ENCODE measurements around the gene GPX4.

The GPX4 gene

DNA sequence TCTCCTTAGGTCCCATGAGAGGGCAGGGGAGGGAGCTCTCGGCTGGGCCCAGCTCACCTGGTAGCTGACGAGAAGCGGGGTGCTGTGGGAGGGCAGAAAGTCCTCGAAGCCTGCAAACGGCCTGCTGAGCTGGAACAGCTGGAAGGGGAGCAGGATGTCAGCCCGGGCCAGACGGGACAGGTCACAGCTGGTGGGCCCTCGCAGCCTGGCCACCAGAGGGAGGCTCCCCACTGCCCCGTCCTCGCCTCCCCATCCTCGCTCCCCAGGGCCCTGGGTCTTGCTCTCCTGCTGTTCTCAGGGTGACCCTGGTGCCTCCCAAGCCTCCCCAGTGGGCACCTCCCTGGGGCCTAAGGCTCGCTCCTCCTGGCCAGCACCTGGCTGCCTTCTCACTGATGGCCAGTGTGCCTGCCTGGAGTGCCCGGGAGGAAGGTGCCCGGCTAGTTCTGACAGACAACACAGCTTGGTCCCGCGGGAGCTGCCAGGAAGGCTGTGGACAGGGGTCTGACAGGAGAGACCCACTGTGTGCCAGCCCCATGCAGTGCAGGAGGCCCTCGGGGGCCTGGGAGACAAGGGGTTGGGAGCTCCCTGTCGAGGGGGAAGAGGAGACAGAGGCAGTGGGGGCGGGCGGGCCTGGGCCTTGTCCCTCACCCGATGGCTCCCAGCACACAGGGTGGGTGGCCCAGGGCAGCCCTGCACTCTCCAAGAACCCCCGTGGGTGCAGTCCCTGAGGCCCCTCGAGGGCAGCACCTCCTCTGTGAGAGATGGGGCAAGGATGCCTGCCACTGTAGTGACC is 20.3 kb downstream of the GPX4 start:
- Histone ChIP-seq H3K27me3 (ENCODE audit: insufficient read depth, low read length, poor library complexity) (no peaks in the 10 kb centered on the region), H3K4me1 (ENCODE audit: insufficient read depth, low read length) (no peaks in the 10 kb centered on the region), H3K79me2 (ENCODE audit: insufficient read depth, low read length) (0 out of 2 replicates have a peak, but pooled peaks cover under 1% of the 10 kb centered on the region), H3K4me2 (ENCODE audit: insufficient read depth, low read length) (no peak overlapping the region), H3K27ac (ENCODE audit: low read length) (no peak overlapping the region), H4K20me1 (ENCODE audit: insufficient read depth, low read length) (peaks cover 7% of the 10 kb centered on the region; the same call in 1 of the 2 replicates), H3K9ac (ENCODE audit: low read depth, low read length) (no peak overlapping the region), H3K36me3 (ENCODE audit: insufficient read depth, low read length) (peaks cover 66% of the 10 kb centered on the region), H3K4me3 (ENCODE audit: low read depth in 1 of 2, low read length in 2 of 2) (no peak overlapping the region), H2AFZ (ENCODE audit: low read depth, low read length) (no peak overlapping the region), H3K9me3 (ENCODE audit: insufficient read depth, low read length, severe bottlenecking) (no peaks in the 10 kb centered on the region)
- TF ChIP-seq, protein P1, sequence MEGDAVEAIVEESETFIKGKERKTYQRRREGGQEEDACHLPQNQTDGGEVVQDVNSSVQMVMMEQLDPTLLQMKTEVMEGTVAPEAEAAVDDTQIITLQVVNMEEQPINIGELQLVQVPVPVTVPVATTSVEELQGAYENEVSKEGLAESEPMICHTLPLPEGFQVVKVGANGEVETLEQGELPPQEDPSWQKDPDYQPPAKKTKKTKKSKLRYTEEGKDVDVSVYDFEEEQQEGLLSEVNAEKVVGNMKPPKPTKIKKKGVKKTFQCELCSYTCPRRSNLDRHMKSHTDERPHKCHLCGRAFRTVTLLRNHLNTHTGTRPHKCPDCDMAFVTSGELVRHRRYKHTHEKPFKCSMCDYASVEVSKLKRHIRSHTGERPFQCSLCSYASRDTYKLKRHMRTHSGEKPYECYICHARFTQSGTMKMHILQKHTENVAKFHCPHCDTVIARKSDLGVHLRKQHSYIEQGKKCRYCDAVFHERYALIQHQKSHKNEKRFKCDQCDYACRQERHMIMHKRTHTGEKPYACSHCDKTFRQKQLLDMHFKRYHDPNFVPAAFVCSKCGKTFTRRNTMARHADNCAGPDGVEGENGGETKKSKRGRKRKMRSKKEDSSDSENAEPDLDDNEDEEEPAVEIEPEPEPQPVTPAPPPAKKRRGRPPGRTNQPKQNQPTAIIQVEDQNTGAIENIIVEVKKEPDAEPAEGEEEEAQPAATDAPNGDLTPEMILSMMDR (IDR thresholded peaks at IDR 0.05; ENCODE audit: borderline replicate concordance, extremely low read depth, low read length, poor library complexity, severe bottlenecking): no peak
- TF ChIP-seq EZH2 (IDR thresholded peaks at IDR 0.05; ENCODE audit: borderline replicate concordance, low read depth, low read length, severe bottlenecking): no peak
- ATAC-seq (ENCODE audit: insufficient read depth, low read depth) (no peak), DNase-seq (no peak)

DNA sequence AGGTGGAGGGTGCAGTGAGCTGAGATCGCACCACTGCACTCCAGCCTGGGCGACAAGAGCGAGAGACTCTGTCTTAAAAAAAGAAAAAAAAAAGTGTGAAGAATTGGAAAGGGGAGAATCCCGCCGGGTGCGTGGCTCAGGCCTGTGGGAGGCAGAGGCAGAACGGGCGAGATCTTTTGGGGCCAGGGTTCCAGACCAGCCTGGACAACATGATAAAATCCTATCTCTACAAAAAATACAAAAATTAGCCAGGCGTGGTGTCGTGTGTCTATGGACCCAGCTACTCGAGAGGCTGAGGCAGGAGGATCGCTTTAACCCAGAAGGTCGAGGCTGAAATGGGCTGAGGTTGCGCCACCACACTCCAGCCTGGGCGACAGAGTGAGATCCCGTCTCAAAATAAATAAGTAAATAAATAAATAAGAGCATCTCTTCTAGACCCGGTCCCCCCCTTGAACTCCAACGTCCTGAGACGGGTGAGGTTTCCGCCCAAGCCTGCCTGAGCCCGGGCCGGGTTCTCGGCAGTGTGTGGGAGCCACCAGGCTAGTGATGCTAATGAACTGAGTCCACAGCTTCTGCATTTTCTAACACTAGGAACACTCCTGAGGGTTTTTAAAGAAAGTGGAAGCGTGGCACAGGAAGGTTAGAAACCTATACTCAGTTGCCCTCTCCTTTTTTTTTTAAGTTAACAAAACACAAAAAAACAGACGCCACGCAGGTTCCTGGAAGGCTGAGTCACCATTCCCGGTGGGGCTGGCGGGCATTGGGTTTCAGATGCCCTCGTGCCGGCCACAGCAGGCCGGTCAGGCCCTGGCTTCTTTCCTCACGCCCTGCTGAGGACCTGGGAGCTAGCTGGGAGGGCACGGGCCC is 22.0 kb downstream of the GPX4 start:
- Histone ChIP-seq H3K4me2 (ENCODE audit: insufficient read depth, low read length) (no peak overlapping the region), H3K4me3 (ENCODE audit: low read depth in 1 of 2, low read length in 2 of 2) (no peak overlapping the region), H3K79me2 (ENCODE audit: insufficient read depth, low read length) (peaks cover 16% of the 10 kb centered on the region), H3K4me1 (ENCODE audit: insufficient read depth, low read length) (peaks cover 2% of the 10 kb centered on the region), H4K20me1 (ENCODE audit: insufficient read depth, low read length) (peaks cover 7% of the 10 kb centered on the region), H3K36me3 (ENCODE audit: insufficient read depth, low read length) (peaks cover 52% of the 10 kb centered on the region), H3K27me3 (ENCODE audit: insufficient read depth, low read length, poor library complexity) (no peaks in the 10 kb centered on the region), H3K9me3 (ENCODE audit: insufficient read depth, low read length, severe bottlenecking) (no peaks in the 10 kb centered on the region), H3K27ac (ENCODE audit: low read length) (no peak overlapping the region), H3K9ac (ENCODE audit: low read depth, low read length) (no peak overlapping the region), H2AFZ (ENCODE audit: low read depth, low read length) (no peak overlapping the region)
- no peak for ATAC-seq (ENCODE audit: insufficient read depth, low read depth)
- TF ChIP-seq EZH2 (IDR thresholded peaks at IDR 0.05; ENCODE audit: borderline replicate concordance, low read depth, low read length, severe bottlenecking): no peak
- TF ChIP-seq, protein P1 (IDR thresholded peaks at IDR 0.05; ENCODE audit: borderline replicate concordance, extremely low read depth, low read length, poor library complexity, severe bottlenecking): no peak
- DNase-seq: no peak

DNA sequence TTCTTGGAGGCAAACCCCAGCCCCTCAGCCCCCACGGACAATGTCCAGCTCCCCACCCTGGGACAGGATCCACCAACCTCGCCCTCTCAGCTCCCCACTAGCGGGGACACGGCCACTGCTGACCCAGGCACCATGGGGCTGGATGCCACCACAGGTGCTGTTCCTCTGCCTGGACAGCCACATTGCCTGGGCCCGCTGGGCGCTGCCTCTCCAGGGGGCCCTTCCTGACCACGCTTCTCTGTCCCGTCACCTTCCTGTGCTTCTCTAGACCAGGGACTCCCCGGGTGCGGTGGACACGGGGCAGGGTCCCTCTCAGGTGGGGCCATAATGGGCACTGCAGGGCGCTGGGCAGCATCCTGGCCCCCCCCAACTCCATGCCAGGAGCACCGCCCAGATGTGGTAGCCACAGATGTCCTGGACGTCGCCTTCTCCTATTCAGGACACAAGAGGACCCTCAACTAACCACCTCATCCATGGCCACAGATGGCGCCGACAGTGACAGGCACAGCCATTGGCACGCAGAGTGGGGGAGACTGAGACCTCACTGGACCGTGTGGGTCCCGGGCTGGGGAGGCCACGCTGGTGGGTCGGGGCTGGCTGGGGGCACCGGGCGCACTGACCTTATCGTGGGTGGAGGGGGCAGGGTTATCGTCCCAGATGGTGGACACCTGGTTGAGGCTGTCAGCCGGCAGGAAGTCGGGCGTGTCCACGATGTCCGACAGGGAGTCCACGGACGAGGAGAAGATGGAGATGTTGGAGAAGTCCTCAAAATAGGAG is 23.4 kb downstream of the GPX4 start:
- no peak overlapping the region for H3K27ac ChIP-seq (ENCODE audit: low read length)

More for the DNA sequence above, 23.4 kb downstream of the GPX4 start:
- peaks cover 15% of the 10 kb centered on the region for H3K4me1 ChIP-seq (ENCODE audit: insufficient read depth, low read length)
- no peak overlapping the region for H3K9ac ChIP-seq (ENCODE audit: low read depth, low read length)
- ATAC-seq (ENCODE audit: insufficient read depth, low read depth): no peak
- H4K20me1 ChIP-seq (ENCODE audit: insufficient read depth, low read length): peaks cover 7% of the 10 kb centered on the region
- TF ChIP-seq, protein P1 (IDR thresholded peaks at IDR 0.05; ENCODE audit: borderline replicate concordance, extremely low read depth, low read length, poor library complexity, severe bottlenecking): no peak
- TF ChIP-seq EZH2 (IDR thresholded peaks at IDR 0.05; ENCODE audit: borderline replicate concordance, low read depth, low read length, severe bottlenecking): no peak
- DNase-seq: no peak
- H3K27me3 ChIP-seq (ENCODE audit: insufficient read depth, low read length, poor library complexity): no peaks in the 10 kb centered on the region
- peaks cover 41% of the 10 kb centered on the region for H3K36me3 ChIP-seq (ENCODE audit: insufficient read depth, low read length)
- no peaks in the 10 kb centered on the region for H3K9me3 ChIP-seq (ENCODE audit: insufficient read depth, low read length, severe bottlenecking)
- H3K4me3 ChIP-seq (ENCODE audit: low read depth in 1 of 2, low read length in 2 of 2): no peak overlapping the region
- H3K4me2 ChIP-seq (ENCODE audit: insufficient read depth, low read length): no peak overlapping the region
- H3K79me2 ChIP-seq (ENCODE audit: insufficient read depth, low read length): peaks cover 25% of the 10 kb centered on the region
- H2AFZ ChIP-seq (ENCODE audit: low read depth, low read length): no peak overlapping the region
